PC-3 (cell line): ENCODE results near the gene SYNJ1. TPM values are rescaled to one million over a fixed set of nuclear protein-coding genes. Genes with fewer than 3 reads are reported as not detected.
"Not testable (repeated sequence)": the region's sequence is repeated elsewhere in the genome, so short reads cannot be mapped to it uniquely, and the experiment has no call there.

ENCODE experiments used
- ATAC-seq: fragments of 200-7000 bp; cut with Tn5 transposase; 2 replicates; pipeline ENCODE4 v1.9.1; 2020; ENCODE audit warnings: mild to moderate bottlenecking, moderate library complexity
- BruUV-seq: library from RNA; stranded (reverse); fragments of 400-500 nt; replicated peaks from 2 replicates; lab custom pipeline; 2021; lab: Mats Ljungman, UMichigan
- CTCF ChIA-PET: fragments of 300-600 bp; sonication (Branson Sonifier 250); formaldehyde crosslinking; loops from one replicate; lab custom pipeline; 2022; ENCODE audit warnings: antibody characterized with exemption; lab: Charles Lee
- POLR2A ChIA-PET: fragments of 300-600 bp; sonication (Branson Sonifier 250); formaldehyde crosslinking; loops from one replicate; lab custom pipeline; 2022; ENCODE audit warnings: antibody characterized with exemption; ENCODE audit not compliant: unreplicated experiment; lab: Charles Lee
- DNase-seq: peaks from one replicate; pipeline ENCODE4 v3.0.0-alpha.2; 2015
- H2AFZ ChIP-seq: fragments of 300-600 bp; sonication (generic); 2 replicates; pipeline ENCODE4 v1.6.0; 2016; ENCODE audit warnings: antibody characterized with exemption, low read length
- H3F3A ChIP-seq: fragments of 300-600 bp; sonication (generic); one replicate; pipeline ENCODE4 v1.6.0; 2017; ENCODE audit warnings: antibody characterized with exemption, low read length, control low read depth, mild to moderate bottlenecking; ENCODE audit not compliant: unreplicated experiment
- H3K27ac ChIP-seq: fragments of 300-600 bp; sonication (generic); 2 replicates; pipeline ENCODE4 v1.5.1; 2016; ENCODE audit warnings: mild to moderate bottlenecking, low read length
- H3K27me3 ChIP-seq: fragments of 300-600 bp; sonication (generic); 2 replicates; pipeline ENCODE4 v1.6.1; 2016; ENCODE audit warnings: low read length, mixed read lengths
- H3K36me3 ChIP-seq: fragments of 300-600 bp; sonication (generic); 2 replicates; pipeline ENCODE4 v1.6.1; 2016; ENCODE audit warnings: low read depth, mixed run types, low read length, mixed read lengths
- H3K4me1 ChIP-seq: fragments of 300-600 bp; sonication (generic); 2 replicates; pipeline ENCODE4 v1.5.1; 2016; ENCODE audit warnings: low read length; ENCODE audit not compliant: insufficient read depth
- H3K4me2 ChIP-seq: fragments of 300-600 bp; sonication (generic); 2 replicates; pipeline ENCODE4 v1.6.0; 2016; ENCODE audit warnings: low read length
- H3K4me3 ChIP-seq: fragments of 300-600 bp; sonication (generic); 2 replicates; pipeline ENCODE4 v1.5.1; 2016; ENCODE audit warnings: mild to moderate bottlenecking, low read length, mixed read lengths
- H3K79me2 ChIP-seq: fragments of 300-600 bp; sonication (generic); 2 replicates; pipeline ENCODE4 v1.6.1; 2017; ENCODE audit warnings: low read length, mixed read lengths
- H3K9ac ChIP-seq: fragments of 300-600 bp; sonication (generic); 2 replicates; pipeline ENCODE4 v1.6.0; 2016; ENCODE audit warnings: mild to moderate bottlenecking, low read length
- H3K9me2 ChIP-seq: fragments of 300-600 bp; sonication (generic); replicated peaks from 2 replicates; pipeline ENCODE4 v1.6.1; 2016; ENCODE audit warnings: mixed run types, low read length, mixed read lengths
- H3K9me3 ChIP-seq: fragments of 300-600 bp; sonication (generic); 2 replicates; pipeline ENCODE4 v1.6.1; 2016; ENCODE audit warnings: low read length, mixed read lengths
- H4K20me1 ChIP-seq: fragments of 300-600 bp; sonication (generic); 2 replicates; pipeline ENCODE4 v1.6.1; 2016; ENCODE audit warnings: low read length, mixed read lengths
- EZH2 ChIP-seq: fragments of 300-600 bp; sonication (generic); IDR thresholded peaks from one replicate; pipeline ENCODE4 v1.6.1; 2017; ENCODE audit warnings: antibody characterized with exemption, mild to moderate bottlenecking, low read length; ENCODE audit not compliant: unreplicated experiment
- EZH2phosphoT487 ChIP-seq: fragments of 300-600 bp; sonication (generic); IDR thresholded peaks from 2 replicates; pipeline ENCODE4 v1.6.1; 2018; ENCODE audit warnings: mild to moderate bottlenecking, antibody characterized with exemption, low read length, borderline replicate concordance
- intact Hi-C: fragments of 100-400 bp; cut with micrococcal nuclease; formaldehyde crosslinking; loops from 2 replicates; pipeline ENCODE4 v1.9.0; 2023
- total RNA-seq: library from RNA; depleted of rRNA; stranded (reverse); fragments of >200 nt; gene quantifications from 2 replicates; pipeline ENCODE4 v1.2.3, GENCODE V29; 2014
- TF ChIP-seq, protein P1 (sequence below): fragments of 300-600 bp; sonication (generic); conservative IDR thresholded peaks from 2 replicates; pipeline ENCODE4 v1.5.1; 2017; ENCODE audit warnings: antibody characterized with exemption, low read depth, mild to moderate bottlenecking, low read length

Gene SYNJ1
- total RNA-seq, 1 experiment from 2014 or later: 7.0 TPM

GRCh38 chr21:32698286-32698685, 29.5 kb downstream of the SYNJ1 start:
- TF ChIP-seq, protein P1, sequence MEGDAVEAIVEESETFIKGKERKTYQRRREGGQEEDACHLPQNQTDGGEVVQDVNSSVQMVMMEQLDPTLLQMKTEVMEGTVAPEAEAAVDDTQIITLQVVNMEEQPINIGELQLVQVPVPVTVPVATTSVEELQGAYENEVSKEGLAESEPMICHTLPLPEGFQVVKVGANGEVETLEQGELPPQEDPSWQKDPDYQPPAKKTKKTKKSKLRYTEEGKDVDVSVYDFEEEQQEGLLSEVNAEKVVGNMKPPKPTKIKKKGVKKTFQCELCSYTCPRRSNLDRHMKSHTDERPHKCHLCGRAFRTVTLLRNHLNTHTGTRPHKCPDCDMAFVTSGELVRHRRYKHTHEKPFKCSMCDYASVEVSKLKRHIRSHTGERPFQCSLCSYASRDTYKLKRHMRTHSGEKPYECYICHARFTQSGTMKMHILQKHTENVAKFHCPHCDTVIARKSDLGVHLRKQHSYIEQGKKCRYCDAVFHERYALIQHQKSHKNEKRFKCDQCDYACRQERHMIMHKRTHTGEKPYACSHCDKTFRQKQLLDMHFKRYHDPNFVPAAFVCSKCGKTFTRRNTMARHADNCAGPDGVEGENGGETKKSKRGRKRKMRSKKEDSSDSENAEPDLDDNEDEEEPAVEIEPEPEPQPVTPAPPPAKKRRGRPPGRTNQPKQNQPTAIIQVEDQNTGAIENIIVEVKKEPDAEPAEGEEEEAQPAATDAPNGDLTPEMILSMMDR: no peak
- TF ChIP-seq EZH2phosphoT487: no peak
- TF ChIP-seq EZH2: no peak
- ChIA-PET POLR2A (no interaction called here), CTCF (no interaction called here)
- no TSS peak for BruUV-seq
- no peaks in the 10 kb centered on the region for H3K9me3 ChIP-seq
- intact Hi-C loops: no loop called here
- no peaks in the 10 kb centered on the region for H3K9me2 ChIP-seq
- no peak overlapping the region for H3K9ac ChIP-seq
- H3K79me2 ChIP-seq: no peaks in the 10 kb centered on the region
- H3K4me2 ChIP-seq: no peak overlapping the region
- no peaks in the 10 kb centered on the region for H3F3A ChIP-seq
- H3K36me3 ChIP-seq: 0 out of 2 replicates have a peak, but pooled peaks cover 1% of the 10 kb centered on the region
- no peaks in the 10 kb centered on the region for H4K20me1 ChIP-seq
- DNase-seq (no peak), ATAC-seq (no peak)
- no peak overlapping the region for H2AFZ ChIP-seq
- peaks cover 10% of the 10 kb centered on the region; the same call in 1 of the 2 replicates for H3K4me1 ChIP-seq
- no peak overlapping the region for H3K4me3 ChIP-seq
- H3K27me3 ChIP-seq: no peaks in the 10 kb centered on the region
- no peak overlapping the region for H3K27ac ChIP-seq

GRCh38 chr21:32695482-32695881, 32.3 kb downstream of the SYNJ1 start:
- DNase-seq, H3K9me3 ChIP-seq, H3K27me3 ChIP-seq, H3K36me3 ChIP-seq, H3K79me2 ChIP-seq, H3K27ac ChIP-seq, ATAC-seq, H4K20me1 ChIP-seq, H2AFZ ChIP-seq, POLR2A ChIA-PET, CTCF ChIA-PET, H3K4me2 ChIP-seq, BruUV-seq, H3K9ac ChIP-seq, H3K9me2 ChIP-seq, intact Hi-C loops, H3F3A ChIP-seq, H3K4me3 ChIP-seq, H3K4me1 ChIP-seq: not testable (repeated sequence)

- Histone ChIP-seq H3K36me3 (0 out of 2 replicates have a peak, but pooled peaks cover 3% of the 10 kb centered on the region), H3K9me2 (no peaks in the 10 kb centered on the region), H3K79me2 (no peaks in the 10 kb centered on the region), H4K20me1 (no peaks in the 10 kb centered on the region), H2AFZ (no peak overlapping the region), H3F3A (no peaks in the 10 kb centered on the region), H3K9me3 (no peaks in the 10 kb centered on the region), H3K27me3 (no peaks in the 10 kb centered on the region), H3K9ac (no peak overlapping the region), H3K27ac (no peak overlapping the region), H3K4me3 (no peak overlapping the region), H3K4me1 (no peaks in the 10 kb centered on the region), H3K4me2 (no peak overlapping the region)
- BruUV-seq: no TSS peak
- ATAC-seq (no peak), DNase-seq (no peak)
- POLR2A ChIA-PET: no interaction called here
- TF ChIP-seq EZH2phosphoT487 (no peak), EZH2 (no peak)
- TF ChIP-seq, protein P1: no peak
- CTCF ChIA-PET: no interaction called here
- intact Hi-C loops: no loop called here
Measured at GRCh38 chr21:32693581-32693980, 34.2 kb downstream of the SYNJ1 start.
